AG09309 (cell line): ENCODE data around the gene PDCD1LG2.
"Not testable (repeated sequence)": the region's sequence is repeated elsewhere in the genome, so short reads cannot be mapped to it uniquely, and the experiment has no call there.

Source experiments
- DNase-seq: peaks from one replicate; pipeline ENCODE4 v3.0.0-alpha.2; 2010; ENCODE audit warnings: low read depth
- H3K4me3 ChIP-seq: 2 replicates; pipeline ENCODE4 v1.5.1; 2011; ENCODE audit warnings: mild to moderate bottlenecking, low read depth, low read length, moderate library complexity; ENCODE audit not compliant: control insufficient read depth
- TF ChIP-seq, protein P1 (sequence below): IDR thresholded peaks from 2 replicates; pipeline ENCODE4 v1.5.1; 2011; ENCODE audit warnings: mild to moderate bottlenecking, low read depth, low read length, inconsistent platforms; ENCODE audit not compliant: insufficient read depth, control insufficient read depth; ENCODE audit errors: missing control alignments

The PDCD1LG2 gene

DNA sequence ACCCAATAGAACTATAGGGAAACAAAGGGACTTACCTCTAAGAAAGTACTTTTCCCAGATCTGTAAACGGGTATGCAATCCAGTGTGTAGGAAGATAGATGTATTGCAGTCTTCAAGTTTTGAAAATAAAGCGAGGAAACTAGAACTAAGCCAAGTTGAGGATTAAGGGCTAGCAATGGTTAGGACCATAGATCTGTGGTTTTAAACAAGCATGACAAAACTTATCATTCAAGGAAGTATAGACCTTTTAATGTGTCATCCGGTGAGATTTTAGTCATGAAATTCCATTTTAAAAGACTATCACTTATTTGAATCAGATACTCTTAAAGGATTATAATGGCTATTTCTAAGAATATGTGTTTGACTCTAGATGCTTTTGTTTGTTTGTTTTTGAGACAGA lies 39.5 kb upstream of the PDCD1LG2 start:
- H3K4me3 ChIP-seq: no peak overlapping the region
- DNase-seq: no peak
- TF ChIP-seq, protein P1, sequence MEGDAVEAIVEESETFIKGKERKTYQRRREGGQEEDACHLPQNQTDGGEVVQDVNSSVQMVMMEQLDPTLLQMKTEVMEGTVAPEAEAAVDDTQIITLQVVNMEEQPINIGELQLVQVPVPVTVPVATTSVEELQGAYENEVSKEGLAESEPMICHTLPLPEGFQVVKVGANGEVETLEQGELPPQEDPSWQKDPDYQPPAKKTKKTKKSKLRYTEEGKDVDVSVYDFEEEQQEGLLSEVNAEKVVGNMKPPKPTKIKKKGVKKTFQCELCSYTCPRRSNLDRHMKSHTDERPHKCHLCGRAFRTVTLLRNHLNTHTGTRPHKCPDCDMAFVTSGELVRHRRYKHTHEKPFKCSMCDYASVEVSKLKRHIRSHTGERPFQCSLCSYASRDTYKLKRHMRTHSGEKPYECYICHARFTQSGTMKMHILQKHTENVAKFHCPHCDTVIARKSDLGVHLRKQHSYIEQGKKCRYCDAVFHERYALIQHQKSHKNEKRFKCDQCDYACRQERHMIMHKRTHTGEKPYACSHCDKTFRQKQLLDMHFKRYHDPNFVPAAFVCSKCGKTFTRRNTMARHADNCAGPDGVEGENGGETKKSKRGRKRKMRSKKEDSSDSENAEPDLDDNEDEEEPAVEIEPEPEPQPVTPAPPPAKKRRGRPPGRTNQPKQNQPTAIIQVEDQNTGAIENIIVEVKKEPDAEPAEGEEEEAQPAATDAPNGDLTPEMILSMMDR: no peak

DNA sequence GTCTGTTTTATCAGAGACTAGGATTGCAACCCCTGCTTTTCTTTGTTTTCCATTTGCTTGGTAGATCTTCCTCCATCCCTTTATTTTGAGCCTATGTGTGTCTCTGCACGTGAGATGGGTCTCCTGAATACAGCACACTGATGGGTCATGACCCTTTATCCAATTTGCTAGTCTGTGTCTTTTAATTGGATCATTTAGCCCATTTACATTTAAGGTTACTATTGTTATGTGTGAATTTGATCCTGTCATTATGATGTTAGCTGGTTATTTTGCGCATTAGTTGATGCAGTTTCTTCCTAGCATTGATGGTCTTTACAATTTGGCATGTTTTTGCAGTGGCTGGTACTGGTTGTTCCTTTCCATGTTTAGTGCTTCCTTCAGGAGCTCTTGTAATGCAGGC lies 34.7 kb upstream of the PDCD1LG2 start:
- not testable (repeated sequence) for DNase-seq, H3K4me3 ChIP-seq

DNA sequence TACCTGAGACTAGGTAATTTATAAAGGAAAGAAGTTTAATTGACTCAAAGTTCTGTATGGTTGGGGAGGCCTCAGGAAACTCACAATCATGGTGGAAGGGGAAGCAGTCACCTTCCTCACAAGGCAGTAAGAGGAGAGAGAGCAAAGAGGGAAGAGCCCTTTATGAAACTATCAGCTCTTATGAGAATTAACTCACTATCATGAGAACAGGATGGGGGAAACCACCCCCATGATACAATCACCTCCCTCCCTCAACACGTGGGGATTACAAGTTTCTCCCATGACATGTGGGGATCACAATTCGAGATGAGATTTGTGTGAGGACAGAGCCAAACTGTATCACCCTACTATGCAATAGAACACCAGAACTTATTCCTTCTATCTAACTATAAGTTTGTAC lies 32.1 kb upstream of the PDCD1LG2 start:
- no peak for DNase-seq
- TF ChIP-seq, protein P1: no peak

DNA sequence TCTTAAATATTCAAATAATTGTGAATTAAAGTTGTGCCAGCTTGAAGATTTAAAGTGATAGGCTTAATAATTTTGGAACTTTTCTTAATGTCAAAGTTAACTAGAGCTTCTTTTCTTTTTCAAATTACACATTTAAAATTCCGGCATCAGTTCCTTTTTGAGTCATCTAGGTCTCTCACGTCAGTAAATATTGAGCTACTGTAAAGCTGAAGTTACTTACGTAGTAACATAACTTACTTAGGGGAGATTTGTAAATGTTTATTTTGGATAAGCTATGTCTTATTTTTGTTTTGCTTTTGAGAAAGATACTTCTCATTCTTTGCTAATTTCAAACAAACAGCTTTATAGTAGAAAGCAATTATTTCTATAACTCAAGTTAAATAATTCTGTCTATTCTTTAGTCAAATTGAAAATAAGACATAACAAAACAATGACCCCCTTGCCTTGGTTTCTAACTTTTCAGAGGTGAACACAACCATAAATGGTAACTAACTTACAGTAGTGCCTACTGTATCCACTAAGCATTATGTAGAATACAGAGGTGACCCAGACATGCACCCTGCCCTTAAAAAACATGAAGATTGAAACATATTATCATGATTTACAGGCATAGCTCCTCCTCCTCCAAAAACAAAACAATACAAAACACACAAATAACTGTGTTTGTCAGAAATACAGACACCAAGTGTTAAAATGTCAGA lies 30.2 kb upstream of the PDCD1LG2 start:
- TF ChIP-seq, protein P1: no peak
- no peak for DNase-seq
- H3K4me3 ChIP-seq: no peak overlapping the region

More for the DNA sequence above, 32.1 kb upstream of the PDCD1LG2 start:
- no peak overlapping the region for H3K4me3 ChIP-seq

DNA sequence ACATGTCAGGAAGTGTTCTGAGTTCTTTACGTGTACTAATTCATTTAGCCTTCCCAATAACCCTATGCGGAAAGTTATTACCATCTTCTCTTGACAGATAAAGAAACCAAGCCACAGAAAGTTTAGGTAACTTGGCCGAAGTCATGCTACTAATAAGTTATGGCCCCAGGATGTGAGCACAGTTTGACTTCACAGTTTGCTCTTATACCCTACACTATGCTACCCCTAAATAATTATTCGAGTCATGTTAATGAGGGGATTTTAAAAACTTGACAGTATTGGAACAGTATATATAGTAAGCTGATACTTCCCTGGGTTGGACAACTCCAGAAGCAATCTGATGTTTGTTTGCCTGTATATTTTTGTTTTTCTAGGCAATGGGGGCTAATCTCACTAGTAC lies 29.4 kb upstream of the PDCD1LG2 start:
- H3K4me3 ChIP-seq: no peak overlapping the region
- DNase-seq: no peak
- TF ChIP-seq, protein P1: no peak

DNA sequence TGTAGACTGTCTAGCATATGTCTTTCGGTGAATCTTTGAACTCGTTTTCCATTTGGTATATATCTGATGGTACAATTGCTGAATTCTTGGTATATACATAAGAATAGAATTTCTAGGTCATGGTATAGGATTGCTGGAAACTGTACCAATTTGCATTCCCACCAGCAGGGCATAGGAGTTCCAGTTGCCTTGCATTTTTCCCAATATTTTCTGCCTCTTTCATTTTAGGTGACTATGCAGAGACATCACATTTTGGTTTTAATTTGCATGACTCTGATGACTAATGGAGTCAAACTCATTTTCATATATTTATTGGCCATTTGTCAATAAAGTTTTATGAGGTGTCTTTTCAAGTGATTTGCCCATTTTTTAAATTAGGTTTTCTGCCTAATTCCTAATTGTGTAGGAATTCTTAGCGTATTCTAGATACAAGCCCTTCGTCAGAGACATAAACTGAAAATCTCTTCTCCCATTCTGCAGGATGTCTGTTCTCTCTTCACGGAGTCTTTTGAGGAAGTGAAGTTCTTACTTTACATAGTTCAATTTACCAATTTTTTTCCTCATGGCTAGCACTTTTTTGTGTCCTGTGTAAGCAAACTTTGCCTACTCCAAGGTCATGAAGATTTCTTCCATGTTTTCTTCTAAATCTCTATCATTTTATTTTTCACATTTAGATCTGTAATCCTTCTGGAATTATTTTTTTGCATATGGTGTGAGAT lies 28.9 kb upstream of the PDCD1LG2 start:
- no peak overlapping the region for H3K4me3 ChIP-seq
- TF ChIP-seq, protein P1: peak; percentile 19
- DNase-seq: no peak

DNA sequence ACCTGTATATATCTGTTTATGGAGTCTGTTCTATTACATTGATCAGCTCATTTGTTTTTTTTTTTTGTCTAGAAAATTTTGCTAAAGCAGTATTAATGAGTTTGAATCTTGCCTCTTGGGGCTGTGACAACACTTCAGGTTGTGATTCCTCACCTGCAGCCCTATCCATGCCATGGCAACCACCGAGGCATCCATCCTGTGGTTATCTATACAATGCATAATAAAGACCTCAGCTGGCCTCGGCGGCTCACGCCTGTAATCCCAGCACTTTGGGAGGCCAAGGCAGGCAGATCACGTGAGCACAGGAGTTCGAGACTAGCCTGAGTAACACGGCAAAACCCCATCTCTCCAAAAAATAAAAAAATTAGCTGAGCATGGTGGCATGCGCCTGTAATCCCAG lies 28.1 kb upstream of the PDCD1LG2 start:
- TF ChIP-seq, protein P1: no peak
- H3K4me3 ChIP-seq: no peak overlapping the region
- DNase-seq: no peak
